Mononuclear cell (primary cell): ENCODE measurements around the gene SUN1. TPM values are rescaled to one million over a fixed set of nuclear protein-coding genes. Genes with fewer than 3 reads are reported as not detected.

ENCODE experiments used
- H3K27me3 ChIP-seq: 2 replicates; pipeline ENCODE4 v1.6.0; 2011; ENCODE audit warnings: low read length, control low read depth; ENCODE audit not compliant: insufficient read depth
- H3K4me1 ChIP-seq: 2 replicates; pipeline ENCODE4 v1.5.1; 2011; ENCODE audit warnings: mild to moderate bottlenecking, low read length, control low read depth; ENCODE audit not compliant: insufficient read depth
- H3K4me3 ChIP-seq: 2 replicates; pipeline ENCODE4 v1.5.1; 2011; ENCODE audit warnings: mild to moderate bottlenecking, low read length, moderate library complexity
- H3K9me3 ChIP-seq: 2 replicates; pipeline ENCODE4 v1.5.1; 2011; ENCODE audit warnings: low read depth, mild to moderate bottlenecking, control low read depth, low read length
- total RNA-seq: library from RNA; depleted of rRNA; stranded (reverse); fragments of >200 nt; gene quantifications from one replicate; pipeline ENCODE4 v1.2.3, GENCODE V29; 2012

SUN1 gene
- total RNA-seq, 1 donor: 86.3 TPM

- H3K27me3 ChIP-seq: peaks cover 8% of the 10 kb centered on the region
- H3K4me1 ChIP-seq: peaks cover 4% of the 10 kb centered on the region
- no peak overlapping the region for H3K4me3 ChIP-seq
These were observed 9.5 kb upstream of the SUN1 start for GRCh38 chr7:822692-823276.

GRCh38 chr7:823649-824048 lies 8.6 kb upstream of the SUN1 start:
- Histone ChIP-seq H3K4me3 (no peak overlapping the region), H3K9me3 (no peaks in the 10 kb centered on the region), H3K27me3 (no peaks in the 10 kb centered on the region), H3K4me1 (no peaks in the 10 kb centered on the region)

More at GRCh38 chr7:822692-823276, 9.5 kb upstream of the SUN1 start:
- no peaks in the 10 kb centered on the region for H3K9me3 ChIP-seq

- no peaks in the 10 kb centered on the region for H3K9me3 ChIP-seq
- H3K4me1 ChIP-seq: no peaks in the 10 kb centered on the region
- H3K27me3 ChIP-seq: no peaks in the 10 kb centered on the region
- no peak overlapping the region for H3K4me3 ChIP-seq
These were observed 8.2 kb upstream of the SUN1 start for GRCh38 chr7:824081-824480.

- Histone ChIP-seq H3K4me3 (no peak overlapping the region), H3K4me1 (no peaks in the 10 kb centered on the region), H3K9me3 (no peaks in the 10 kb centered on the region), H3K27me3 (no peaks in the 10 kb centered on the region)
These were observed 7.6 kb upstream of the SUN1 start for GRCh38 chr7:824664-825063.

GRCh38 chr7:825386-825785 lies 6.9 kb upstream of the SUN1 start:
- Histone ChIP-seq H3K9me3 (no peaks in the 10 kb centered on the region), H3K4me1 (peaks cover under 1% of the 10 kb centered on the region), H3K27me3 (no peaks in the 10 kb centered on the region), H3K4me3 (no peak overlapping the region)

- Histone ChIP-seq H3K27me3 (no peaks in the 10 kb centered on the region), H3K9me3 (no peaks in the 10 kb centered on the region), H3K4me3 (no peak overlapping the region), H3K4me1 (peaks cover 10% of the 10 kb centered on the region)
These were observed 5.9 kb upstream of the SUN1 start for GRCh38 chr7:826230-826917.

GRCh38 chr7:828793-829561 lies 3.3 kb upstream of the SUN1 start:
- Histone ChIP-seq H3K4me3 (no peak overlapping the region), H3K27me3 (no peaks in the 10 kb centered on the region), H3K4me1 (peaks cover 26% of the 10 kb centered on the region), H3K9me3 (no peaks in the 10 kb centered on the region)

GRCh38 chr7:830069-830468 lies 2.2 kb upstream of the SUN1 start:
- no peaks in the 10 kb centered on the region for H3K27me3 ChIP-seq
- H3K9me3 ChIP-seq: no peaks in the 10 kb centered on the region
- no peak overlapping the region for H3K4me3 ChIP-seq
- peaks cover 26% of the 10 kb centered on the region for H3K4me1 ChIP-seq

GRCh38 chr7:831596-832166 lies 595 bp upstream of the SUN1 start:
- H3K4me1 ChIP-seq: peaks cover 26% of the 10 kb centered on the region
- H3K4me3 ChIP-seq: no peak overlapping the region

GRCh38 chr7:832968-833424 lies 720 bp downstream of the SUN1 start:
- peaks cover 26% of the 10 kb centered on the region for H3K4me1 ChIP-seq
- no peak overlapping the region for H3K4me3 ChIP-seq

More at GRCh38 chr7:831596-832166, 595 bp upstream of the SUN1 start:
- Histone ChIP-seq H3K9me3 (no peaks in the 10 kb centered on the region), H3K27me3 (no peaks in the 10 kb centered on the region)

GRCh38 chr7:833601-834258 lies 1.5 kb downstream of the SUN1 start:
- no peaks in the 10 kb centered on the region for H3K27me3 ChIP-seq
- peaks cover 26% of the 10 kb centered on the region for H3K4me1 ChIP-seq
- no peak overlapping the region for H3K4me3 ChIP-seq
- H3K9me3 ChIP-seq: no peaks in the 10 kb centered on the region

More at GRCh38 chr7:832968-833424, 720 bp downstream of the SUN1 start:
- H3K27me3 ChIP-seq: no peaks in the 10 kb centered on the region
- no peaks in the 10 kb centered on the region for H3K9me3 ChIP-seq

- H3K4me3 ChIP-seq: no peak overlapping the region
- no peaks in the 10 kb centered on the region for H3K9me3 ChIP-seq
- peaks cover 26% of the 10 kb centered on the region for H3K4me1 ChIP-seq
- no peaks in the 10 kb centered on the region for H3K27me3 ChIP-seq
These were observed 2.0 kb downstream of the SUN1 start for GRCh38 chr7:834277-834676.

- H3K4me1 ChIP-seq: peaks cover 26% of the 10 kb centered on the region
These were observed 2.7 kb downstream of the SUN1 start for GRCh38 chr7:835021-835420.

GRCh38 chr7:835485-836401 lies 3.5 kb downstream of the SUN1 start:
- Histone ChIP-seq H3K9me3 (no peaks in the 10 kb centered on the region), H3K27me3 (no peaks in the 10 kb centered on the region), H3K4me1 (peaks cover 22% of the 10 kb centered on the region), H3K4me3 (no peak overlapping the region)

More at GRCh38 chr7:835021-835420, 2.7 kb downstream of the SUN1 start:
- Histone ChIP-seq H3K27me3 (no peaks in the 10 kb centered on the region), H3K9me3 (no peaks in the 10 kb centered on the region), H3K4me3 (no peak overlapping the region)
